Left cardiac atrium (tissue), 4 donors: Measurements from ENCODE around the gene SUN1. TPM values are rescaled to one million over a fixed set of nuclear protein-coding genes. Genes with fewer than 3 reads are reported as not detected.
A peak's percentile ranks its signal among the peaks of the same experiment; 100 is the strongest.

Experiments used
- ATAC-seq, 2 donors: fragments of 200-7000 bp; cut with Tn5 transposase; one replicate each; pipeline ENCODE4 v1.9.1; 2020; ENCODE audit warnings: mild to moderate bottlenecking in 2 of 2, moderate library complexity in 2 of 2
- DNase-seq: peaks from one replicate; pipeline ENCODE4 v3.0.0-alpha.2; 2020
- intact Hi-C, 2 donors: fragments of 100-400 bp; cut with DNase I; formaldehyde crosslinking; loops; one replicate each; pipeline versions ENCODE4 v1.14.1 to v1.15.1; 2022 to 2023
- total RNA-seq, 2 donors: library from RNA; stranded (reverse); fragmentation: NEBNext Ultra II Directional; extraction: Animal tissue kit (Norgen Biotek cat#: 25700); gene quantifications; one replicate each; pipeline ENCODE4 v1.2.1, GENCODE V29; 2021
- donor health status: DM: no; HTN: yes; CAD: no.
- donor health status: DM: no; HTN: yes; CAD: no; lungs with severe emphysema.
- donor health status: DM: yes; HTN: yes; CAD: no.
- donor health status: Dilated cardiomyopathy.

SUN1 gene
- total RNA-seq, 2 donors from 2014 or later = 124 to 136 TPM

- DNase-seq (peak; percentile 20), ATAC-seq (no peak)
- intact Hi-C loops = loop anchor here in 1 of 2 donors (5.0 kb wide), 1 partner anchor 43 kb away; no protein-coding TSS in a partner anchor
These were observed 3.3 kb upstream of the SUN1 start for GRCh38 chr7:828793-829561.

DNA sequence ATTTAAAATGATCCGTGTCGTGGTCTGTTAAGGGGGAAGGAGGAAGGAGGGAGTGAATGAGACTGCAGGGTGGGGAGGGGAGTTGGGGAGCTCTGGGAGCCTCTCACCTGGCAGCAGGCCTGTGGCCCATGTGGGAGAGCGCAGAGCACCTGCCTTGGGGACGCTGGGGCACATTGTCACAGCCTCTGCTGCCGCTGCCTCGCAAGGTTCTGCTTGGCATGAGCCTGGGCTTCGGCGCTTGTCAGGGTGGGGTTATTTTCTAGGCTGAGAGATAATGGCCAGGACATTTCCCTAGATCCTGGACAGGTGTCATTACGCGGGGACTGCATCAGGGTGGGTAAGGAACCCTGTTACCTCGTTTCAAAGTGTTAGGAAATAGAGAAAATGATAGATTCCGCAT is 2.2 kb upstream of the SUN1 start:
- no peak for ATAC-seq
- intact Hi-C loops = no loop called here
- peak; percentile 19 for DNase-seq

- intact Hi-C loops = no loop called here
- DNase-seq = peak; percentile 17
- peak; percentile 74 to 86 for ATAC-seq
These were observed 595 bp upstream of the SUN1 start for GRCh38 chr7:831596-832166.

DNA sequence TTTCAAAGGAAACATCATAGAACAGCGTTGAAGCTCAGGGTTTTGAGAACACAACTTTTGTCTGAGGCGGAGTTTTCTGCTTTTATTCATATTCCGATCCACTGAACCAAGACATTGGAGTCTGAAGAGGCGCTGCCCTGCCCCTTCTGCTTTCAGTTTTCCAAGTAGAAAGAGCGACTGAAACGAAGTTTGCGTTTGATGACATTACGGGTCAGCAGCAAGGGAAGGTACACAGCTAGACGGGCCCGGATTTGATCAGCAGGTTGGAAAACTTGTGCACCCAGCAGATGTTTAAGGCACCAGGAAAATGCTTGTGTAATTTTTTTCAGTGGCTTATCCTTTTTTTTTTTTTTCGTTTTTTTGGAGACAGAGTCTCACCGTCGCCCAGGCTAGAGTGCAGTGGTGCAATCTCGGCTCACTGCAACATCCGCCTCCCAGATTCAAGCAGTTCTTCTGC is 720 bp downstream of the SUN1 start:
- DNase-seq = peak; percentile 13
- intact Hi-C loops = no loop called here
- no peak for ATAC-seq

DNA sequence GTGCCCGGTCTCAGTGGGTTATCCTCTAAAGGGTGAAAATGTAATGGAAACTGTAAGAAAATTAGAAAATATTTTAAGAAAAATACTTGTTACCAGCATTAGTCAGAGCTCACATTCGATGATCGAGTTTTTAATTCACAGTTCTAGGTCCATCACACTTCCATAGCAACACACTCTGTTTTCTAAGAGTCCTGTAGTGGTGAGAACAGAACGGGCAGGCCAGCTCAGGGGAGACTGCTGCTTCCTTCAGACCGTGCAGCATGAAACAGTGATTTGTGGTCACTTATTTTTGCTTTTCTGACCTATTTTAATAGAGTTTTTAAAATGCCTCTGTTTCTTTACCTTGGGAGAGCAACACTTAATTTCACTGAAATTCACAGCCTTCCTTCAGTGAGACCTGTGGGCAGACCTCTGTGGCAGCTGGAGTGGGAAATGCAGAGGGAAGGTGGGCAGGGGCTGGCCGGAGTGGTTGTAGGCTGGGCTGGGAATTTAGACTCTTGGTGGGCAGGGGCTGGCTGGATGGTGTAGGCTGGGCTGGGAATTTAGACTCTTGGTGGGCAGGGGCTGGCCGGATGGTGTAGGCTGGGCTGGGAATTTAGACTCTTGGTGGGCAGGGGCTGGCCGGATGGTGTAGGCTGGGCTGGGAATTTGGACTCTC is 1.5 kb downstream of the SUN1 start:
- intact Hi-C loops = no loop called here
- DNase-seq = no peak
- no peak for ATAC-seq

DNA sequence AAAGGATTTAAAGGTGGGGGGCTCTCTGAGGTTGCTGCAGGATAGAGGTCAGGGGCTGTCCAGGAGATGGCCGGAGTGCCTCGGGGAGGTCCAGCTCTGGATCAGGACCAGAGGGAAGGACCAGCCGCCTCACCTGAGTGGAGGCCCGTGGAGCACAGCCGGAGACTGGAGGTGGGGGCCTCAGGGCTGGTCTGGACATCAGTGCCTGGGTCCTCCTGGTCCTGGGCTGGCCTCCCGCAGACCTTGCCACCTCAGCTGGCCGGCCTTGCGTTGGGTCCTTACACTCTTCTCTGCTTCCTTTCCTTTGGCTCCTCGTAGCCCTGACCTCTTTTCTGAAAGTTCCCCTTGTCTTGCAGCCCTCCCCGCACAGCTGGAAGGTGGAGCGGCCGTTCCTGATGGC is 2.0 kb downstream of the SUN1 start:
- ATAC-seq (no peak), DNase-seq (peak; percentile 14)

GRCh38 chr7:835021-835420 is 2.7 kb downstream of the SUN1 start:
- intact Hi-C loops = no loop called here
- DNase-seq (peak; percentile 10), ATAC-seq (no peak)

More for the DNA sequence above, 2.0 kb downstream of the SUN1 start:
- intact Hi-C loops = no loop called here

GRCh38 chr7:835485-836401 is 3.5 kb downstream of the SUN1 start:
- no peak for ATAC-seq
- DNase-seq = peak; percentile 13
- intact Hi-C loops = no loop called here

DNA sequence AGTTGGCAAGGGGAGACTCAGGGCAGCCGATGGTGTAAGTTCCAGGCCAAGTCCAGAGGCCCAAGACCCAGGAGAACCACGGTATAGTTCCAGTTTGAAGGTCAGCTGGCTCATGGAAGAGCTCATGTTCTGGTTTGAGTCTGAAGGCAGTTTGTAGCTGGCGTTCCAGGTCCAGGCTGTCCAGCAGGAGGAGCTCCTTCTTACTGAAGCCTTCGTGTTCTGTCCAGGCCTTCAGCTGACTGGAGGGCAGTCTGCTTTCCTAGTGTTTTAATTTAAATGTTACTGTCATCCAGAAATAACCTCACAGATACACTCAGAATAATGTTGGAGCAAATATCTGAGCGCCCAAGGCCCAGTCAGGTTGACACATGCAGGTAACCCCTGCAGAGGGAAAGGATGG is 4.2 kb downstream of the SUN1 start:
- ATAC-seq = peak; percentile 29 to 34
- intact Hi-C loops = no loop called here

DNA sequence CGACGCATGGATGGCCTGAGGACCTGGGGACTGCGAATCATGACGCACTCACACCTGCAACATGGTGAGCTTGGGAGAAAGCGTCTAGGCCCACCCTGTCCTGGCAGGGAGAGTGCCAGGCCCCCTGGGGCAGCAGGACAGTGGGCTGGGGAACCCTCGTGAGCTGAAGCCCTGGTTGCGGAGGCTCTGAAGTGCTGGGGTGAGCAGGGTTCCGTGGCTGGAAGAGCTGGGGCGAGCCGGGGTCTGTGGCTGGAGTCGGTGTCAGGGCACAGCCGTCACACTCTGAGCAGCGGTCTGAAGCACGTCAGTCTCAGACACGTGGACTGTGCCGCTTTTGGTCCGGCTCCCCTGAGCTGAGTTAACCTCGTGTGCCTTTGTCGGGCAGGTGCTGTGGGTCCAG is 4.7 kb downstream of the SUN1 start:
- DNase-seq (no peak), ATAC-seq (peak; percentile 14 to 37)
- intact Hi-C loops = no loop called here

More for the DNA sequence above, 4.2 kb downstream of the SUN1 start:
- DNase-seq = no peak

GRCh38 chr7:840001-840600 is 7.8 kb downstream of the SUN1 start:
- DNase-seq = no peak
- ATAC-seq = no peak
- intact Hi-C loops = no loop called here

DNA sequence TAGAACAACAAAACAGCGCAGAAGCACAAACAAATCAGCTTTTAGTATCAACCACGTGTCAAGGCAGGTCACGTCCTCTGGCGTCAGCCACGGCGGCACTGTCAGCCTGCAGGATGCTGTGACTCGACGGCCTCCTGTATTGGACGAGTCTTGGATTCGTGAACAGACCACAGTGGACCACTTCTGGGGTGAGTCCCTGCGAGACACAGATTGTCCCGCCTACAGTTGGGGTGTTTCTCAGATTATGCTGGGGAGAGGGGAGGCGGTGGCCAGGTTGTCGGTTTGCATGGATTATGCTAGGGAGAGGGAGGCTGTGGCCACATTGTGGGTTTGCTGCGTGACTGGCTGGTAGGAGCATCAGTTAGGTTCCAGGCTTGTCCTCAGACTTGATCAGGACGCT is 9.7 kb downstream of the SUN1 start:
- no peak for ATAC-seq
- no peak for DNase-seq
- intact Hi-C loops = no loop called here

DNA sequence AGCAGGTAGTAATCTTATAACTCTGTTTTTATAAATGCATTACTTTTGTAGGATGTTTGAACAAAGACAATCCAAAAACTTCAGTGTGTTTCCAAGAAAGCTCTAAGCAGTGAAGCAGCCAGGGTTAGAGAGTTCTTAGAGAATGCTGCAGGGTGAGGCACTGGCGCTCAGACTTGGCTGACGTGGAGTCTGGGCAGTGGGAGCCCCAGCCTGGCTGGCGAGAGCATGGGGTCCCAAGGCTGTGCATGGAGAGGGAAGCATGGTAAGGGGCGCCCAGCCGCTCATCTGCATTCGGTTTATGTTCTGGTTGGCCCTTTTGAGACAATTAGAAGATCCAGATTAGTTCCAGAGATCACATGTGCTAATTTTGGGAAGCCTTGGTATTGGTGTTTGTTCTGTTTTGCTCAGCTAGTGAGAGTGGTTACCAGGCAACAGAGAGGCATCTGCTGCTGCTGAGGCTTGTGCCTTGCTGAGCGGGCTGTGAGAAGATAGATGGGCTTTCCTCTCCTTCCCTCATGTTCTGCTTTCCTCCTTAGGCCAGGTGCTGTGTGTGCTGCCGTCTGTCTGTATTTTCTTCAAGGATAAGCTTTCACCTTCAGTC is 10.3 kb downstream of the SUN1 start:
- no peak for DNase-seq

GRCh38 chr7:843230-843629 is 11.0 kb downstream of the SUN1 start:
- ATAC-seq (no peak), DNase-seq (no peak)
- intact Hi-C loops = no loop called here

More for the DNA sequence above, 10.3 kb downstream of the SUN1 start:
- intact Hi-C loops = no loop called here
- ATAC-seq = peak in 1 of 2 donors; percentile 21

GRCh38 chr7:844043-844442 is 11.8 kb downstream of the SUN1 start:
- ATAC-seq (no peak), DNase-seq (no peak)
- intact Hi-C loops = no loop called here

- intact Hi-C loops = no loop called here
- ATAC-seq (no peak), DNase-seq (no peak)
These were observed 12.2 kb downstream of the SUN1 start for GRCh38 chr7:844514-844913.

GRCh38 chr7:845091-845490 is 12.8 kb downstream of the SUN1 start:
- DNase-seq (no peak), ATAC-seq (no peak)
- intact Hi-C loops = no loop called here

DNA sequence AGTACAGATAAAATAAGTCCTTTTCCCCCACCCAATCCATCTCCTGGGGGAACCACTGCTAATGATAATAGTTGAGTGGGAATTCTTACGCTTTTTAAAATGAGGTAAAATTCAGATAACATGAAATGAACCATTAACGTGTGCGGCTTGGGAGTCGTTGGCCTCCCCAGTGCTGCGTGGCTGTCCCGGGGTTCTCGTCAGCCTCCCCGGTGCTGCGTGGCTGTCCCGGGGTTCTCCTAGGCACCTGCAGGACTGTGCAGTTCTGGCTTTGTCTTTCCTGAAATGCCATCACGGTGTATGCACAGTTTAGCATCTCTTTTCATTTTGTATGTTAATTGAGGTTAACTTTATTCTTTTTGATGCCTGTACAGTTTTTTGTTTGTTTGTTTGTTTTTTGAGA is 13.5 kb downstream of the SUN1 start:
- intact Hi-C loops = no loop called here
- DNase-seq (no peak), ATAC-seq (no peak)
